DOHH2 (cell line): Measurements from ENCODE around the gene CRYGD.
"Not testable (repeated sequence)": the region's sequence is repeated elsewhere in the genome, so short reads cannot be mapped to it uniquely, and the experiment has no call there.

Source experiments
- H3F3A ChIP-seq: fragments of 200-600 bp; sonication (generic), shearing (Covaris generic); 2 replicates; pipeline ENCODE4 v1.6.0; 2016; ENCODE audit warnings: antibody characterized with exemption, mild to moderate bottlenecking; ENCODE audit not compliant: control insufficient read depth, insufficient read depth
- H3K27ac ChIP-seq: fragments of 200-600 bp; sonication (generic); 2 replicates; pipeline ENCODE4 v1.5.1; 2014; ENCODE audit warnings: low read depth, mild to moderate bottlenecking, low read length, moderate library complexity
- H3K27me3 ChIP-seq: fragments of 200-600 bp; sonication (generic); 2 replicates; pipeline ENCODE4 v1.6.1; 2014; ENCODE audit warnings: mild to moderate bottlenecking, low read length, mixed read lengths; ENCODE audit not compliant: control insufficient read depth
- H3K36me3 ChIP-seq: fragments of 200-600 bp; sonication (generic); 2 replicates; pipeline ENCODE4 v1.6.1; 2014; ENCODE audit warnings: mild to moderate bottlenecking, low read length, moderate library complexity, mixed read lengths; ENCODE audit not compliant: control insufficient read depth
- H3K4me1 ChIP-seq: fragments of 200-600 bp; sonication (generic); 2 replicates; pipeline ENCODE4 v1.6.1; 2014; ENCODE audit warnings: mild to moderate bottlenecking, low read length, mixed read lengths; ENCODE audit not compliant: control insufficient read depth
- H3K4me2 ChIP-seq: fragments of 200-600 bp; sonication (generic); 2 replicates; pipeline ENCODE4 v1.6.0; 2014; ENCODE audit warnings: mild to moderate bottlenecking, low read length, moderate library complexity
- H3K4me3 ChIP-seq: fragments of 200-600 bp; sonication (generic); 2 replicates; pipeline ENCODE4 v1.5.1; 2014; ENCODE audit warnings: mild to moderate bottlenecking, low read length, mixed read lengths
- H3K79me2 ChIP-seq: fragments of 200-600 bp; sonication (generic); 2 replicates; pipeline ENCODE4 v1.6.1; 2014; ENCODE audit warnings: mild to moderate bottlenecking, low read length, mixed read lengths; ENCODE audit not compliant: control insufficient read depth
- H3K9me2 ChIP-seq: fragments of 200-600 bp; sonication (generic); replicated peaks from 2 replicates; pipeline ENCODE4 v1.6.1; 2014; ENCODE audit warnings: mild to moderate bottlenecking, low read length, mixed read lengths; ENCODE audit not compliant: control insufficient read depth
- H3K9me3 ChIP-seq: fragments of 200-600 bp; sonication (generic); 2 replicates; pipeline ENCODE4 v1.6.1; 2014; ENCODE audit warnings: antibody characterized with exemption, low read length, mixed read lengths; ENCODE audit not compliant: control insufficient read depth, insufficient read depth
- H4K20me1 ChIP-seq: fragments of 200-600 bp; sonication (generic); 2 replicates; pipeline ENCODE4 v1.6.0; 2014; ENCODE audit warnings: low read depth, mild to moderate bottlenecking, antibody characterized with exemption, low read length, moderate library complexity; ENCODE audit not compliant: control insufficient read depth, insufficient read depth
- EZH2phosphoT487 ChIP-seq: fragments of 200-600 bp; sonication (generic); IDR thresholded peaks from 2 replicates; pipeline ENCODE4 v1.6.1; 2017; ENCODE audit warnings: borderline replicate concordance, mild to moderate bottlenecking, antibody characterized with exemption, low read length, moderate library complexity, mixed read lengths
- TF ChIP-seq, protein P1 (sequence below): fragments of 200-600 bp; sonication (generic); IDR thresholded peaks from one replicate; pipeline ENCODE4 v1.5.1; 2014; ENCODE audit warnings: antibody characterized with exemption, mild to moderate bottlenecking, low read depth, low read length; ENCODE audit not compliant: poor library complexity, severe bottlenecking

Gene CRYGD

DNA sequence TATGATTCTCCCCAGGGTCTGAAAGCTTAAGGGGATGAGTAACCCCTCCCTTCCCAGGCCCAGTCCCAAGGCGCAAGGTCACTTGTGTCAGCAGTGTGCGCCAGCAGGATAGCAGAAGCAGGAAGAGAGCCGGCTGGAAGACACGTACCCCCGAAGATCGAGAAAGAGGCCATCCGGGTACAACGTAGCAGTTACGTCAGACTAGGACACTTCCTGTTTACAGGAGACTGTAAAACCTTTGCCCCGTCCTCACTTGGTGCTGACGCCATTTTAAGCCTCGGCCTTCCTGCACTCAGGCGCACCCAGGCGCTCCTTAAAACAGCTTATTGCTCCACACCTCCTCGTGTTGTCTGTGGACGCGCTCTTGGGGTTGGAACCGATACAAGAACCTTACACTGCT is 15.1 kb upstream of the CRYGD start:
- Histone ChIP-seq H3K4me1 (no peaks in the 10 kb centered on the region), H4K20me1 (no peaks in the 10 kb centered on the region), H3K4me2 (no peak overlapping the region), H3K9me3 (no peaks in the 10 kb centered on the region), H3K4me3 (no peak overlapping the region), H3F3A (no peaks in the 10 kb centered on the region), H3K79me2 (no peaks in the 10 kb centered on the region), H3K27ac (no peak overlapping the region), H3K36me3 (no peaks in the 10 kb centered on the region), H3K27me3 (no peaks in the 10 kb centered on the region), H3K9me2 (no peaks in the 10 kb centered on the region)
- TF ChIP-seq, protein P1, sequence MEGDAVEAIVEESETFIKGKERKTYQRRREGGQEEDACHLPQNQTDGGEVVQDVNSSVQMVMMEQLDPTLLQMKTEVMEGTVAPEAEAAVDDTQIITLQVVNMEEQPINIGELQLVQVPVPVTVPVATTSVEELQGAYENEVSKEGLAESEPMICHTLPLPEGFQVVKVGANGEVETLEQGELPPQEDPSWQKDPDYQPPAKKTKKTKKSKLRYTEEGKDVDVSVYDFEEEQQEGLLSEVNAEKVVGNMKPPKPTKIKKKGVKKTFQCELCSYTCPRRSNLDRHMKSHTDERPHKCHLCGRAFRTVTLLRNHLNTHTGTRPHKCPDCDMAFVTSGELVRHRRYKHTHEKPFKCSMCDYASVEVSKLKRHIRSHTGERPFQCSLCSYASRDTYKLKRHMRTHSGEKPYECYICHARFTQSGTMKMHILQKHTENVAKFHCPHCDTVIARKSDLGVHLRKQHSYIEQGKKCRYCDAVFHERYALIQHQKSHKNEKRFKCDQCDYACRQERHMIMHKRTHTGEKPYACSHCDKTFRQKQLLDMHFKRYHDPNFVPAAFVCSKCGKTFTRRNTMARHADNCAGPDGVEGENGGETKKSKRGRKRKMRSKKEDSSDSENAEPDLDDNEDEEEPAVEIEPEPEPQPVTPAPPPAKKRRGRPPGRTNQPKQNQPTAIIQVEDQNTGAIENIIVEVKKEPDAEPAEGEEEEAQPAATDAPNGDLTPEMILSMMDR = no peak
- TF ChIP-seq EZH2phosphoT487 = no peak

DNA sequence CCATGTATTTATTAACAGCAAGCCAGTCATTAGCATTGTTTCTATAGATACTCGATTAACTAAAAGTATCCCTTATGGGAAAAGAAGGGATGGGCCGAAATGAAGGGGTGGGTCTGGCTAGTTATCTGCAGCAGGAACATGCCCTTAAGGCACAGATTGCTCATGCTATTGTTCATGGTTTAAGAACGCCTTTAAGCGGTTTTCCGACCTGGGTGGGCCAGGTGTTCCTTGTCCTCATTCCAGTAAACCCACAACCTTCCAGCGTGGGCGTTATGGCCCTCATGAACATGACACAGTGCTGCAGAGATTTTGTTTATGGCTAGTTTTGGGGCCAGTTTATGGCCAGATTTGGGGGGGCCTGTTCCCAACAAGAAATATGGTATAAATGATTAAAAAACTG is 14.0 kb upstream of the CRYGD start:
- not testable (repeated sequence) for H3K27me3 ChIP-seq, H3K4me2 ChIP-seq, H3K9me2 ChIP-seq, H3K36me3 ChIP-seq, H3K9me3 ChIP-seq, H3K4me3 ChIP-seq, H3K4me1 ChIP-seq, H3F3A ChIP-seq, H3K79me2 ChIP-seq, H3K27ac ChIP-seq, H4K20me1 ChIP-seq

DNA sequence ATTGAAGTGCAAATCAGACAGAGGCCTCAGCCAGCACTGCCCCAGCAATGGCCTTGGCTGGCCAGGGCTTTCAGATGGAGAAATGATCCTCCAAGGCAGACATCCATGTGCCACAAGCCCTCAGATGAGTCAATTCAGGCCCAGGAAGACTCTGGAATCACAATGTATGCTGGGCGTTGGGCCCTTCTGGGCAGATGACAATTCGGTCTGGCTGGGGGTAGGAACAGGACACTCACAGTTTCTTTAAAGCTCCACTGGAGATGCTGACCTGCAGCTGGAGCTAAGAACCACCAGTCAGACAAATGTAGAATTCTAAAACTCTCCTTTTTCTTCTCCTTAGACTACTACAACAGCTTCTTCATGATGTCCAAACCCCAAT is 12.4 kb upstream of the CRYGD start:
- H3K4me2 ChIP-seq = no peak overlapping the region
- no peaks in the 10 kb centered on the region for H4K20me1 ChIP-seq
- no peaks in the 10 kb centered on the region for H3K9me2 ChIP-seq

DNA sequence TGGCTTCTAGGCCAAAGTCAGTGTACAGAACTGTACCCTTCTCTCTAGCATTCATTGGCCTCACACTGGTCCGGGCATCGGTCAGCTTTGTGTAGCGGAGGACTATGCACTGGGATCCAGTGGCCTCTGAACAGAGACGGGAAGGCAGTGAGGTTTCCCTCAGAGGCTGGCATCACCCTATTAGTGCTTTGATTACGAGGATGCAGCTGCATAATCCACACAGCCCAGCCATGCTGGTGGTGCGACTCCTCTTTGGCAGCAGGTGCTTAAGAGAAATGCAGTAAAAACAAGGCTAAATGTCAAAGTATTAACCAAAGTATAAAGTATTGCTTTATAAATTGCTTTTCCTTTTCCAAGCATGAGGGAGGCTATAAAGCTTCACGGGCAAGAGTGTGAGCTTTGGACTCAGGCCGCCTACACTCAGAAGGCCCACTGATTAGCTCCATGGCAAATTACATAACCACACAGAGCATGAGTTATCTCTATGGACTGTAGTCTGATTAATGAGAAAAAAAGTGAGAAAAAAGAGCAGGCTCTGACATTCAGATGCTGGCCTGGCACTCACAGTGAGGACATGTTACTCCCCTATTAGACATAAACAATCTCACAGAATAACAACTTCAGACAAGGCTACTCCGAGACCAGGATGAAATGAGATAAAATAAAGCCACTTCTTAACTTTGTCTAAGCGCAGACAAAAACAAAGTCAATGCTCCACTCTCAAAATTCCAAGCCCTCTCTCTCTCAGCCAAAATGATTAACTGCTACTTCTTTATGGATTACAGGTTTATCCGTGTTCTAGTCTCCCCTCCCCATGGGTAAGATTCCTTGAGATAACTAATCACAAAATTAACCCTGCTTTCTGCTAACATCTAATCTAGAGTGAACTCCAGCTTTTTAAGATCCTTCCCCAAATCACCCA is 11.7 kb upstream of the CRYGD start:
- TF ChIP-seq, protein P1 = no peak
- no peak for TF ChIP-seq EZH2phosphoT487
- Histone ChIP-seq H3K4me1 (no peaks in the 10 kb centered on the region), H3K27me3 (no peaks in the 10 kb centered on the region), H3K36me3 (no peaks in the 10 kb centered on the region), H4K20me1 (no peaks in the 10 kb centered on the region), H3K9me3 (no peaks in the 10 kb centered on the region), H3K79me2 (no peaks in the 10 kb centered on the region), H3K9me2 (no peaks in the 10 kb centered on the region), H3K4me2 (no peak overlapping the region), H3F3A (no peaks in the 10 kb centered on the region), H3K4me3 (no peak overlapping the region), H3K27ac (no peak overlapping the region)

More for the DNA sequence above, 12.4 kb upstream of the CRYGD start:
- no peak overlapping the region for H3K27ac ChIP-seq
- H3K27me3 ChIP-seq = no peaks in the 10 kb centered on the region
- H3F3A ChIP-seq = no peaks in the 10 kb centered on the region
- no peaks in the 10 kb centered on the region for H3K36me3 ChIP-seq
- H3K79me2 ChIP-seq = no peaks in the 10 kb centered on the region
- TF ChIP-seq, protein P1 = no peak
- TF ChIP-seq EZH2phosphoT487 = no peak
- no peaks in the 10 kb centered on the region for H3K9me3 ChIP-seq
- H3K4me3 ChIP-seq = no peak overlapping the region
- no peaks in the 10 kb centered on the region for H3K4me1 ChIP-seq
